LNCAP (cell line): ENCODE measurements around the gene HDAC7.

ENCODE experiments used
- TF ChIP-seq, protein P1 (sequence below): fragments of 450-650 bp; IDR thresholded peaks from 2 replicates; pipeline ENCODE4 v1.5.1; 2017; ENCODE audit warnings: mild to moderate bottlenecking

HDAC7 gene

DNA sequence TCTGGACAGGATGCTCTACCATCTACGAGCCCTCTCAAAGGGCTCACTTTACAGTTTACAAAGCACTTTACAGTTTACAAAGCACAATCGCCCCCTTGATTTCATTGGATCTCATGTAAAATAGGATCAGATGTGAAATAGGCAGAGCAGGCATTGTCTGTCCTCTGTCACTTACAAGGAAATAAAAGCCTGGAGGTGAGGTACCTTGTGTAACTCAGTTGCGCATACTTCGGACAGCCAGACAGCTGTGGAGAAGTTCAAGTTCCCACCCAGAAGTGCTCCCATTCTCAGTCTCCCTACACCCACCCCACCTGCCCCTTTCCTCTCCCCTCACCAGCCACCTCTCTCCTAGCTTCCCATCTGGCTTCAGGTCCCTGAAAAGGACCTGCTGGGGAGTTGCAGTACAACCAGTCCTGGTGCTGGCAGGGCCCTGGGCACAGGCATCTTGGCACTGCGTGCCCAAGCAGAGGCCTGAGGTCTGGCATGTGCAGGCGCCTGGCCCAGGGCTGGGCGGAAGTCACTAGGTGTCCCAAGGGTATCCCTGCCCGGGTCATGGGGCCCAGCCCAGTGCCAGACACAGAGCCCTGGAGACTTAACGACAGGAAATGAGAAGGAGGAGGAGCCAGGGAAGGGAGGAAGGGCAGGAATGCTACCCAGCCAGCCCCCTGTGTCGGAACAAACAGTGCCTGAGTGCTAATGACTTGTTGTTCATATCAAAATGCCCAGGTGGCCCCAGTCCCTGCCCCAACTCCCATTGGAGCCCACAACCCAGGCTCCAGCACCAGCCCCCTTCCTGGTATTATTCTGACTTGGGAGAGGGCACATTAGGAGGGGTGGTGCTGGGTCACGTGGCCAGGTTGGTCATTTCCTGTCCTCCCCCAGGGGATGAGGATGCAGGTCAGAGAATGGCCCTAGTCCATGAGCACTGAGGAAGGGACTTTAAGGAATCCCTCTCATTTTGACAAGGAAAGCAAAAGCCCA, 66.4 kb downstream of the HDAC7 start:
- TF ChIP-seq, protein P1, sequence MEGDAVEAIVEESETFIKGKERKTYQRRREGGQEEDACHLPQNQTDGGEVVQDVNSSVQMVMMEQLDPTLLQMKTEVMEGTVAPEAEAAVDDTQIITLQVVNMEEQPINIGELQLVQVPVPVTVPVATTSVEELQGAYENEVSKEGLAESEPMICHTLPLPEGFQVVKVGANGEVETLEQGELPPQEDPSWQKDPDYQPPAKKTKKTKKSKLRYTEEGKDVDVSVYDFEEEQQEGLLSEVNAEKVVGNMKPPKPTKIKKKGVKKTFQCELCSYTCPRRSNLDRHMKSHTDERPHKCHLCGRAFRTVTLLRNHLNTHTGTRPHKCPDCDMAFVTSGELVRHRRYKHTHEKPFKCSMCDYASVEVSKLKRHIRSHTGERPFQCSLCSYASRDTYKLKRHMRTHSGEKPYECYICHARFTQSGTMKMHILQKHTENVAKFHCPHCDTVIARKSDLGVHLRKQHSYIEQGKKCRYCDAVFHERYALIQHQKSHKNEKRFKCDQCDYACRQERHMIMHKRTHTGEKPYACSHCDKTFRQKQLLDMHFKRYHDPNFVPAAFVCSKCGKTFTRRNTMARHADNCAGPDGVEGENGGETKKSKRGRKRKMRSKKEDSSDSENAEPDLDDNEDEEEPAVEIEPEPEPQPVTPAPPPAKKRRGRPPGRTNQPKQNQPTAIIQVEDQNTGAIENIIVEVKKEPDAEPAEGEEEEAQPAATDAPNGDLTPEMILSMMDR, result no peak

DNA sequence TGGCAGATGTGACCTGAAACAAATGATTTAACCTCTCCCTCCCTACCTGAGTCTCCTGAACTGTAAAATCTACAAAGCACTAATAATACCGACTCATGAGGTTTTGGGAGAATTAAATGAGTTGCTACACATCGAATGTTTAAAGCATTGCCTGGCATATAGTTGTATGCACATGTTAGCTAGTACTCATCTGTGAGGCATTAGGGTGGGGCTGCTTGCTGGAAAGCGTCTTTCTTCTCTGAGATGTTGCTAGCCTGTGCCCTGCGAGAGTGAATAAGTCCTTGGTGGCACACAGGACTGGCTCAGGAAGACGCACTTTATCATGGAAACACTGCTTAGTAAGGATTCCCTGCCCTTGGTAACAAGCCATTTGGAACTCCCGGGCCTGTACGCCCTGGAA, 67.2 kb downstream of the HDAC7 start:
- TF ChIP-seq, protein P1, result no peak

DNA sequence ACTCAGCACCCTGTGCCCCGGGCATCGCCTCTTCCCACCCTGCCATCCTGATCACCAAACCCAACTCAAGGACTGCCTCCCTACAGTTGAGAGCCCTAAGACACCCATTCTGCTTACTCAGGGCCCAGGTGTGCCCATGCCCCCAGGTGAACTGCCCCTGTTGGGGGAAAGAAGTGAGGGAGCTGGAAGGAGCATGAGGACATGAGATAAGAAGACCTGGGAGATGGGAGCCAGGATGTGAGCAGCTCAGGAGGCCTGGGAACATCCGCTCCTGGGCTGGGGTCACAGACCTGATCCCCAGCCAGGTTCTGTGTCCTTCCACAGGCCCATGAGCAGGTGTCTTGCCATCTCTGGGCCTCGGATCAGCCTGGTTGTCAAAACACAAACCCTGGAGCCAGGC, 67.6 kb downstream of the HDAC7 start:
- TF ChIP-seq, protein P1, result no peak

DNA sequence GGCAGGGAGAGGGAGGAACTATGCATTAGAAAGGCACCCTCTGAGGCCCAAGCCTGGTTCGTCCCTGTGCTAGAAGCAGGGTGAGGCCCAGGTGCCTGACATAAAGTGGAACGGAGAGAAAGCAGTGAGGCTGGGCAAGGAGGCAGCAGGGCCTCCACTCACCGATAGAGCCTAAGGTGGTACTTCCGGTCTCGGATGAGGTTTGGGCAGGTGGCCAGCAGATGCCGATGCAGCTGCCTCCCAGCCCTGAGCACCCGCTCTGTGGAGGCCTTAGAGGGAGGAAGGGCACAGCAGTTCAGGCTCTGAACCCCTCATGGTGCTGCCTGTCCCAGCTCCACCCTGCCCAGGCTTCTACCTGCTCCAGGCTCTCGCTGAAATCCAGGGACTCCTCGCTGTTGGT, 68.1 kb downstream of the HDAC7 start:
- TF ChIP-seq, protein P1, result no peak

DNA sequence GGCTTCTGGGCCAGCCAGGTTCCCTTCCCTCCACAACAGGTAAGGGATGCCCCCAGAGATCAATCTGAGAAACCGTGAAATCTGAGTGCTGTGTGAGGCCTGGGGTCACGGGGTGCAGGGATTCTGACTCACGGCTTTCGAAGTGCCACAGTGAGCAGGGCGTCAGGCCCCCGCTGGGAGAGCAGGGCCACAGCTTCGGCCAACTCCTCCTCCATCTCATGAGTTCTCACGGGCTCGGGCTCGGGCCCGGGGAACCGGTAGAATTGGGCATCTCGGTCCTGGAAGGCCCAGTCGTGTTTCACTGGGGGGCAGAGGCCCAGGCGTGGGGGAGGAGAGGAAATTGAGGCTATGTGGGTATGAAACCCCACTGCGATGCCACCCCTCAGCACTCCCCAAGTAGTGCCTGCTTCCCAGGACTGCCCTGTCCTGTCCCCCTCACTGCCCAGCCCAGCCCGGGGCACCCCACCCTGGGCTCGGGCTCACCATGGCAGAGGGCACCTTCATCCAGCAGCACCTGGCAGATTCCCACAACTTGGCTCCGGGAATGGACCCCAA, 68.7 kb downstream of the HDAC7 start:
- TF ChIP-seq, protein P1, result no peak

DNA sequence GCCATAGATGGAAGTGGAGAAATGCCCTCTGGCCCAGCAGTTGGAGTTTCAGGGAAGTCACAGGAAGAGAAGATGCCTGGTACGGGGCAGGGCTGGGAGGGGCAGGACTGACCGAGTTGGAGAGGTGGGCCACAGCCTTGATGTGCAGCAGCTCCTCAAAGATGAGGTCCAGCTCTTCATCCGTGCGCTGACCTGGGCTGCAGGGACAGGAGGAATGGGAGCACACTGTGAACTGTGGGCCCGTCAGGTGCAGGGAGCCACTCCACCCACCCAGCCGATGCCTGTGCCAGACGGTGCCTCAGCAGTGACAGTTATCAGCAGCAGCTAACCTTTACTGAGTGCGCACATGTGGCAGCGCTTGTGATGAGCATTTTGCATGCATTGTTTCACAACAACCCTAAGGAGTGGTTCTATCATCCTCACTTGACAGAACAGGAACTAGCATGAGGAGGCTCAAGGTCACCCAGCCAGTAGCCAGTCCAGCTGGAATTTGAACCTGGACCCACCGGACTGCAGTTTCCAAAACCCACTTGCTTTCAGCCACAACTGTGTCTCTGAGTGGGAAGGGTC, 69.4 kb downstream of the HDAC7 start:
- TF ChIP-seq, protein P1, result no peak

DNA sequence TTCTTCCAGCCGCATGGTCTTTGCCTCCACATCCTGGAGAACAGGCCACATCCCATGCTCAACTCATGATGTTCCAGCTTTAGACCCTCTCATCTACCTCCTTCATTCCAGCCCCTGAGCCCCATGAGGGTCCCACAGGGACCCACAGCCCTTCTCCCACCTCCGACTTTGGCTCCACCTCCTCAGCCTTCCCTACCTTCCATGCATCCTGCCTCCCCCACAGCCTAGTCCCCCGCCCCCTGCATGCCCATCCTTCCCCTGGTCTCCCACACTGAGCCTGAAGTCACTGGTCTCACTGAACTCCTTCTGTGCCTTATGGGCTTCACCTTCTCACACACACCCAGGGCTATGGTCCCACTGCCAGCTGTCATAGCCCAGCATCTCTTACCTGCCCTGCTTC, 70.8 kb downstream of the HDAC7 start:
- TF ChIP-seq, protein P1, result no peak
